Sigmoid colon (tissue), 7 donors: ENCODE measurements around the gene PROSER3. TPM values are rescaled to one million over a fixed set of nuclear protein-coding genes. Genes with fewer than 3 reads are reported as not detected.

Source experiments
- DNase-seq: peaks from one replicate; pipeline ENCODE4 v3.0.0-alpha.2; 2019
- H3K27ac ChIP-seq, 4 donors: fragments of 200-600 bp; sonication (generic); one replicate each; pipeline ENCODE4 v1.5.1; 2016 to 2019; ENCODE audit warnings: mild to moderate bottlenecking in 1 of 4
- H3K27me3 ChIP-seq, 3 donors: fragments of 200-600 bp; sonication (generic); one replicate each; pipeline ENCODE4 v1.5.1; 2019; ENCODE audit warnings: mild to moderate bottlenecking in 1 of 3
- H3K36me3 ChIP-seq, 4 donors: fragments of 200-600 bp; sonication (generic); one replicate each; pipeline ENCODE4 v1.5.1; 2016 to 2019
- H3K4me1 ChIP-seq, 4 donors: fragments of 200-600 bp; sonication (generic); one replicate each; pipeline ENCODE4 v1.5.1; 2017 to 2019
- H3K4me3 ChIP-seq, 4 donors: fragments of 200-600 bp; sonication (generic); one replicate each; pipeline ENCODE4 v1.5.1; 2017 to 2019; ENCODE audit warnings: mild to moderate bottlenecking in 2 of 4, moderate library complexity in 1 of 4
- H3K9me3 ChIP-seq, 4 donors: fragments of 200-600 bp in 3 of 4; sonication (generic) in 3 of 4; one replicate each; pipeline versions ENCODE4 v1.5.1 to v1.6.1; 2013 to 2019
- CTCF ChIP-seq, 4 experiments: fragments of 450-650 bp in 3 of 4; fragments of 200-600 bp in 1 of 4; IDR thresholded peaks; one replicate each; pipeline ENCODE4 v1.5.1; 2016 to 2019; ENCODE audit warnings: antibody characterized with exemption in 4 of 4, mild to moderate bottlenecking in 3 of 4, moderate library complexity in 2 of 4
- EP300 ChIP-seq, 4 donors: sonication (generic); formaldehyde crosslinking; IDR thresholded peaks; one replicate each; pipeline ENCODE4 v1.6.1; 2017; ENCODE audit warnings: antibody characterized with exemption in 4 of 4
- POLR2A ChIP-seq, 2 donors: fragments of 450-650 bp; IDR thresholded peaks; one replicate each; pipeline ENCODE4 v1.6.1; 2016; ENCODE audit warnings: antibody characterized with exemption in 2 of 2, mild to moderate bottlenecking in 2 of 2, moderate library complexity in 2 of 2
- POLR2AphosphoS5 ChIP-seq, 4 donors: sonication (generic); formaldehyde crosslinking; IDR thresholded peaks; one replicate each; pipeline ENCODE4 v1.6.1; 2017; ENCODE audit warnings: antibody characterized with exemption in 4 of 4
- WGBS, 2 donors: extraction: QIAGEN DNeasy Blood & Tissue Kit; methylation state at CpG; one replicate each; pipeline ENCODE4 v1.1.7; 2013; 5-methylcytosine and 5-hydroxymethylcytosine counted together
- intact Hi-C: fragments of 100-400 bp; cut with DNase I; formaldehyde crosslinking; loops from one replicate; pipeline ENCODE4 v1.15.1; 2023
- polyA plus RNA-seq, 3 donors: library from polyadenylated mRNA; stranded (reverse); fragments of 200-250 nt; gene quantifications; one replicate each; pipeline ENCODE4 v1.2.3, GENCODE V29; 2013
- total RNA-seq, 4 donors: library from RNA; depleted of rRNA; stranded (reverse); fragments of >200 nt; gene quantifications; one replicate each; pipeline ENCODE4 v1.1.0, GENCODE V29; 2016
- donor health status: healthy with polysubstance abuse.
- donor health status: Bipolar disorder and iron deficiency.
- donor health status: healthy.

Gene PROSER3
- total and polyA plus RNA-seq, 7 donors, result 2.4 to 16.5 (median 5.0) TPM

- intact Hi-C loops, result no loop called here
- no peak for DNase-seq
- H3K36me3 ChIP-seq, result no peaks in the 10 kb centered on the region
- H3K27me3 ChIP-seq, result peaks cover 0 to 38% (median 5%) of the 10 kb centered on the region in 3 donors
- no peak overlapping the region for H3K4me3 ChIP-seq
- TF ChIP-seq POLR2AphosphoS5 (IDR thresholded peaks at IDR 0.05), result no peak
- no peak for TF ChIP-seq POLR2A (IDR thresholded peaks at IDR 0.05)
- TF ChIP-seq EP300 (IDR thresholded peaks at IDR 0.05), result no peak
- TF ChIP-seq CTCF (IDR thresholded peaks at IDR 0.05), result no peak
- no peak overlapping the region for H3K27ac ChIP-seq
- H3K4me1 ChIP-seq, result no peaks in the 10 kb centered on the region
- WGBS, 2 donors, result 23 to 35% methylated on average over 6 of the region's 6 CpGs
- H3K9me3 ChIP-seq, result no peaks in the 10 kb centered on the region
These were observed 58.3 kb downstream of the PROSER3 start for GRCh38 chr19:35816262-35816661.

GRCh38 chr19:35816846-35817245 is 58.9 kb downstream of the PROSER3 start:
- H3K4me3 ChIP-seq, result no peak overlapping the region
- peaks cover 0 to 35% (median 5%) of the 10 kb centered on the region in 3 donors for H3K27me3 ChIP-seq
- TF ChIP-seq CTCF (IDR thresholded peaks at IDR 0.05) (no peak), EP300 (IDR thresholded peaks at IDR 0.05) (no peak), POLR2A (IDR thresholded peaks at IDR 0.05) (no peak), POLR2AphosphoS5 (IDR thresholded peaks at IDR 0.05) (no peak)
- no peak overlapping the region for H3K27ac ChIP-seq
- no peaks in the 10 kb centered on the region for H3K9me3 ChIP-seq
- DNase-seq, result no peak
- 84 to 87% methylated on average over 9 of the region's 9 CpGs for WGBS, 2 donors
- intact Hi-C loops, result no loop called here
- no peaks in the 10 kb centered on the region for H3K36me3 ChIP-seq
- H3K4me1 ChIP-seq, result no peaks in the 10 kb centered on the region

- TF ChIP-seq POLR2AphosphoS5 (IDR thresholded peaks at IDR 0.05) (no peak), POLR2A (IDR thresholded peaks at IDR 0.05) (no peak)
- no peaks in the 10 kb centered on the region for H3K9me3 ChIP-seq
- no peak for DNase-seq
- H3K36me3 ChIP-seq, result no peaks in the 10 kb centered on the region
- H3K4me3 ChIP-seq, result no peak overlapping the region
- H3K4me1 ChIP-seq, result no peaks in the 10 kb centered on the region
- no peak overlapping the region for H3K27ac ChIP-seq
- intact Hi-C loops, result loop anchor here (2.0 kb wide), 1 partner anchor 124 kb away; no protein-coding TSS in a partner anchor
- H3K27me3 ChIP-seq, result peaks cover 0 to 34% (median 5%) of the 10 kb centered on the region in 3 donors
- 66 to 82% methylated on average over 3 of the region's 3 CpGs for WGBS, 2 donors
These were observed 60.5 kb downstream of the PROSER3 start for GRCh38 chr19:35818445-35818844.

Other genes starting within 250 kb of the PROSER3 start
- gene DMKN, start 244.5 kb upstream of the PROSER3 start, total RNA-seq, result 10 to 100 TPM in 3 of 4 donors, 1 to 10 TPM in 1; 6.1 to 39.0 (median 24.4) TPM
- gene DMKN, start 244.5 kb upstream of the PROSER3 start, polyA plus RNA-seq, result 10 to 100 TPM in 1 of 3 donors, 1 to 10 TPM in 2; 5.5 to 20.6 (median 9.0) TPM
- not detected for gene SBSN, start 229.9 kb upstream of the PROSER3 start, total RNA-seq
- gene SBSN, start 229.9 kb upstream of the PROSER3 start, polyA plus RNA-seq, result 1 to 10 TPM in 1 of 3 donors, under 1 TPM in 1, not detected in 1; 0.17 to 1.2 TPM
- not detected for gene GAPDHS, start 224.7 kb upstream of the PROSER3 start, total RNA-seq
- gene GAPDHS, start 224.7 kb upstream of the PROSER3 start, polyA plus RNA-seq, result not detected
- 10 to 100 TPM; 60.1 to 72.5 (median 69.3) TPM for gene TMEM147, start 212.6 kb upstream of the PROSER3 start, total RNA-seq
- 100 to 1,000 TPM in 1 of 3 donors, 10 to 100 TPM in 2; 24.5 to 123 (median 46.2) TPM for gene TMEM147, start 212.6 kb upstream of the PROSER3 start, polyA plus RNA-seq
- gene ATP4A, start 194.5 kb upstream of the PROSER3 start, total RNA-seq, result not detected
- gene ATP4A, start 194.5 kb upstream of the PROSER3 start, polyA plus RNA-seq, result under 1 TPM in 1 of 3 donors, not detected in 2; 0.10 TPM
- not detected for gene PMIS2, start 172.0 kb upstream of the PROSER3 start, total RNA-seq
- not detected for gene PMIS2, start 172.0 kb upstream of the PROSER3 start, polyA plus RNA-seq
- 1 to 10 TPM; 4.6 to 9.6 (median 6.1) TPM for gene HAUS5, start 145.4 kb upstream of the PROSER3 start, total RNA-seq
- 10 to 100 TPM in 1 of 3 donors, 1 to 10 TPM in 2; 1.2 to 14.8 (median 1.6) TPM for gene HAUS5, start 145.4 kb upstream of the PROSER3 start, polyA plus RNA-seq
- gene RBM42, start 129.1 kb upstream of the PROSER3 start, total RNA-seq, result 10 to 100 TPM; 43.5 to 61.2 (median 53.2) TPM
- 10 to 100 TPM; 51.3 to 78.3 (median 55.9) TPM for gene RBM42, start 129.1 kb upstream of the PROSER3 start, polyA plus RNA-seq
- gene ETV2, start 116.4 kb upstream of the PROSER3 start, total RNA-seq, result 1 to 10 TPM in 2 of 4 donors, under 1 TPM in 1, not detected in 1; 0.55 to 2.3 (median 1.1) TPM
- gene ETV2, start 116.4 kb upstream of the PROSER3 start, polyA plus RNA-seq, result 1 to 10 TPM; 2.0 to 5.4 (median 4.9) TPM
- 100 to 1,000 TPM; 593 to 780 (median 696) TPM for gene COX6B1, start 109.9 kb upstream of the PROSER3 start, total RNA-seq
- gene COX6B1, start 109.9 kb upstream of the PROSER3 start, polyA plus RNA-seq, result 1,000 to 10,000 TPM; 1,177 to 1,718 (median 1,686) TPM
- gene UPK1A, start 91.7 kb upstream of the PROSER3 start, total RNA-seq, result under 1 TPM in 1 of 4 donors, not detected in 3; 0.55 TPM
- gene UPK1A, start 91.7 kb upstream of the PROSER3 start, polyA plus RNA-seq, result not detected
- gene ZBTB32, start 53.6 kb upstream of the PROSER3 start, total RNA-seq, result not detected
- 1 to 10 TPM in 1 of 3 donors, not detected in 2; 3.1 TPM for gene ZBTB32, start 53.6 kb upstream of the PROSER3 start, polyA plus RNA-seq
- gene KMT2B, start 40.2 kb upstream of the PROSER3 start, total RNA-seq, result 10 to 100 TPM in 3 of 4 donors, 1 to 10 TPM in 1; 6.4 to 27.3 (median 15.3) TPM
- 10 to 100 TPM in 2 of 3 donors, 1 to 10 TPM in 1; 7.4 to 32.2 (median 12.0) TPM for gene KMT2B, start 40.2 kb upstream of the PROSER3 start, polyA plus RNA-seq
- 10 to 100 TPM in 2 of 4 donors, 1 to 10 TPM in 2; 2.5 to 12.2 (median 8.6) TPM for gene IGFLR1, start 15.7 kb upstream of the PROSER3 start, total RNA-seq
- gene IGFLR1, start 15.7 kb upstream of the PROSER3 start, polyA plus RNA-seq, result 10 to 100 TPM in 1 of 3 donors, 1 to 10 TPM in 2; 3.7 to 25.0 (median 9.0) TPM
- gene U2AF1L4, start 12.8 kb upstream of the PROSER3 start, total RNA-seq, result 10 to 100 TPM; 16.3 to 53.5 (median 27.9) TPM
- 10 to 100 TPM; 12.7 to 23.4 (median 16.0) TPM for gene U2AF1L4, start 12.8 kb upstream of the PROSER3 start, polyA plus RNA-seq
- gene PSENEN, start 12.5 kb upstream of the PROSER3 start, total RNA-seq, result 10 to 100 TPM; 27.8 to 44.9 (median 36.6) TPM
- 10 to 100 TPM; 48.0 to 72.3 (median 59.4) TPM for gene PSENEN, start 12.5 kb upstream of the PROSER3 start, polyA plus RNA-seq
- gene LIN37, start 9.6 kb upstream of the PROSER3 start, total RNA-seq, result 10 to 100 TPM; 12.5 to 19.1 (median 15.9) TPM
- 10 to 100 TPM in 2 of 3 donors, 1 to 10 TPM in 1; 8.4 to 13.6 (median 11.3) TPM for gene LIN37, start 9.6 kb upstream of the PROSER3 start, polyA plus RNA-seq
- gene HSPB6, start 1.1 kb upstream of the PROSER3 start, total RNA-seq, result 100 to 1,000 TPM in 3 of 4 donors, 10 to 100 TPM in 1; 59.4 to 275 (median 154) TPM
- 10 to 100 TPM in 2 of 3 donors, 1 to 10 TPM in 1; 4.4 to 36.6 (median 35.9) TPM for gene HSPB6, start 1.1 kb upstream of the PROSER3 start, polyA plus RNA-seq
- 10 to 100 TPM in 2 of 4 donors, 1 to 10 TPM in 2; 4.4 to 11.9 (median 8.5) TPM for gene ARHGAP33, start 17.4 kb downstream of the PROSER3 start, total RNA-seq
- 10 to 100 TPM in 1 of 3 donors, 1 to 10 TPM in 1, under 1 TPM in 1; 0.60 to 10.6 (median 1.2) TPM for gene ARHGAP33, start 17.4 kb downstream of the PROSER3 start, polyA plus RNA-seq
- gene PRODH2, start 54.7 kb downstream of the PROSER3 start, total RNA-seq, result not detected
- gene PRODH2, start 54.7 kb downstream of the PROSER3 start, polyA plus RNA-seq, result not detected
- gene NPHS1, start 94.3 kb downstream of the PROSER3 start, total RNA-seq, result not detected
- gene NPHS1, start 94.3 kb downstream of the PROSER3 start, polyA plus RNA-seq, result under 1 TPM in 2 of 3 donors, not detected in 1; under 0.01 to 0.35 TPM
- under 1 TPM in 1 of 4 donors, not detected in 3; 0.16 TPM for gene KIRREL2, start 98.7 kb downstream of the PROSER3 start, total RNA-seq
- gene KIRREL2, start 98.7 kb downstream of the PROSER3 start, polyA plus RNA-seq, result under 1 TPM in 2 of 3 donors, not detected in 1; under 0.01 to 0.34 TPM
- 10 to 100 TPM in 1 of 4 donors, 1 to 10 TPM in 3; 3.6 to 11.3 (median 7.0) TPM for gene APLP1, start 110.4 kb downstream of the PROSER3 start, total RNA-seq
- gene APLP1, start 110.4 kb downstream of the PROSER3 start, polyA plus RNA-seq, result 1 to 10 TPM in 1 of 3 donors, not detected in 2; 4.4 TPM
- gene NFKBID, start 142.4 kb downstream of the PROSER3 start, total RNA-seq, result 1 to 10 TPM; 2.5 to 7.8 (median 6.6) TPM
- 1 to 10 TPM; 1.2 to 9.6 (median 4.4) TPM for gene NFKBID, start 142.4 kb downstream of the PROSER3 start, polyA plus RNA-seq
- 1 to 10 TPM in 3 of 4 donors, not detected in 1; 3.5 to 5.8 (median 3.9) TPM for gene HCST, start 144.4 kb downstream of the PROSER3 start, total RNA-seq
- 10 to 100 TPM in 2 of 3 donors, 1 to 10 TPM in 1; 2.4 to 36.1 (median 13.9) TPM for gene HCST, start 144.4 kb downstream of the PROSER3 start, polyA plus RNA-seq
- 100 to 1,000 TPM in 3 of 4 donors, 10 to 100 TPM in 1; 71.5 to 172 (median 126) TPM for gene TYROBP, start 150.1 kb downstream of the PROSER3 start, total RNA-seq
- gene TYROBP, start 150.1 kb downstream of the PROSER3 start, polyA plus RNA-seq, result 100 to 1,000 TPM in 2 of 3 donors, 10 to 100 TPM in 1; 95.8 to 211 (median 125) TPM
- gene LRFN3, start 178.2 kb downstream of the PROSER3 start, total RNA-seq, result 1 to 10 TPM; 4.6 to 7.2 (median 6.6) TPM
- 1 to 10 TPM; 5.3 to 9.7 (median 6.0) TPM for gene LRFN3, start 178.2 kb downstream of the PROSER3 start, polyA plus RNA-seq
- 100 to 1,000 TPM in 1 of 4 donors, 10 to 100 TPM in 3; 56.2 to 135 (median 68.9) TPM for gene SDHAF1, start 237.0 kb downstream of the PROSER3 start, total RNA-seq
- 10 to 100 TPM; 19.2 to 28.2 (median 24.0) TPM for gene SDHAF1, start 237.0 kb downstream of the PROSER3 start, polyA plus RNA-seq